GM12872 (cell line): ENCODE results near the gene AP1S3.

ENCODE experiments used
- CTCF ChIP-seq: IDR thresholded peaks from 3 replicates; pipeline ENCODE4 v1.5.1; 2011; ENCODE audit warnings: low read depth, mild to moderate bottlenecking, low read length, moderate library complexity; ENCODE audit not compliant: insufficient read depth

AP1S3 gene

GRCh38 chr2:223782629-223783028, 54.8 kb downstream of the AP1S3 start:
- TF ChIP-seq CTCF: no peak

GRCh38 chr2:223781560-223781959, 55.8 kb downstream of the AP1S3 start:
- no peak for TF ChIP-seq CTCF

- TF ChIP-seq CTCF: peak; percentile 61
Measured at GRCh38 chr2:223779877-223780276, 57.5 kb downstream of the AP1S3 start.

- no peak for TF ChIP-seq CTCF
Measured at GRCh38 chr2:223774193-223774592, 63.2 kb downstream of the AP1S3 start.

- no peak for TF ChIP-seq CTCF
Measured at GRCh38 chr2:223772363-223772762, 65.0 kb downstream of the AP1S3 start.

GRCh38 chr2:223771475-223771874, 65.9 kb downstream of the AP1S3 start:
- TF ChIP-seq CTCF: no peak

GRCh38 chr2:223768179-223768578, 69.2 kb downstream of the AP1S3 start:
- TF ChIP-seq CTCF: no peak

GRCh38 chr2:223767341-223767740, 70.0 kb downstream of the AP1S3 start:
- TF ChIP-seq CTCF: no peak
